NCI-H2081 (cell line): ENCODE measurements around the gene C9.
"Not testable (repeated sequence)": the region's sequence is repeated elsewhere in the genome, so short reads cannot be mapped to it uniquely, and the experiment has no call there.

Source experiments
- DNase-seq, 2 experiments: peaks; one replicate each; lab custom pipeline; 2025; lab: John Stamatoyannopoulos, UW

The C9 gene

DNA sequence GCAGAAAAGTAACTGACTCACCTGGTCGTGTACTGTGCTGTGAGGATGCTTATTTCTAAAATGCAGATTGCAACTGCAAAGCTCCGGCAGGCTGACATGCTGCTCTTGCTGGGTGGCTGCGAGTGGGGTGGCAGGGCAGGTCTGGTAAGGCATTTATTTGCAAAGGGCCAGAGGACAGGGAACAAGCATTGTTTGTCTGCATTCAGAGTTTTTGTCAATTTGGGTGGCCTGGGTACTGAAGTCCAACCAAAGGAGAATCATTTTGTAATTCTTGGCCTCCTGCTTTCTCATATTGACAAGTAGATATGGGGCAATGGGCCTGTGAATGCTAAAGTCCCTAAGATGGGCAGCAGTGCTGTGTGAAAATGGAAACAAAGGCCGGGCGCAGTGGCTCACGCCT, at the start of gene C9:
Gene C9 (minus strand): TSS at position 129 of the 400 bp plus-strand sequence. CDS start 31 bp downstream, at position 98.
- no peak for DNase-seq

DNA sequence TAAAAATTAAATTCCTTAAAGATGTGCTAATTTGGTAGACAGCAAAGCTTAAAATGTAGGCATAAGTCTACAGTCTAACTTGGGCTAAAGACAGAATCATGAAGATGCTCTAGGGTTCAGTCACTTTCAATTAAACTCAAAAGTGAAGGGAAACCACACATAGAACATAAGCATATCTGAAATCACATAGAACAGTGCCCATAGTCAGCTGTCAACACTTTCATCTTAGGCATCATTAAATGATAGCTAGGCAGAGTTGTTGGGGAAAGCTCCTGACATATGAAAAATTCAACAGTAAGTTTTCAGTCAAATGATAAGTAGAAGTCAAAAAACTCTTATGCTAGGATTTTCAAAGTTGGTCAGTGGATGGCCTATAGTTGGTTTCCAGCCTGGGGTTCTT, 49.5 kb upstream of the C9 start:
- no peak for DNase-seq

DNA sequence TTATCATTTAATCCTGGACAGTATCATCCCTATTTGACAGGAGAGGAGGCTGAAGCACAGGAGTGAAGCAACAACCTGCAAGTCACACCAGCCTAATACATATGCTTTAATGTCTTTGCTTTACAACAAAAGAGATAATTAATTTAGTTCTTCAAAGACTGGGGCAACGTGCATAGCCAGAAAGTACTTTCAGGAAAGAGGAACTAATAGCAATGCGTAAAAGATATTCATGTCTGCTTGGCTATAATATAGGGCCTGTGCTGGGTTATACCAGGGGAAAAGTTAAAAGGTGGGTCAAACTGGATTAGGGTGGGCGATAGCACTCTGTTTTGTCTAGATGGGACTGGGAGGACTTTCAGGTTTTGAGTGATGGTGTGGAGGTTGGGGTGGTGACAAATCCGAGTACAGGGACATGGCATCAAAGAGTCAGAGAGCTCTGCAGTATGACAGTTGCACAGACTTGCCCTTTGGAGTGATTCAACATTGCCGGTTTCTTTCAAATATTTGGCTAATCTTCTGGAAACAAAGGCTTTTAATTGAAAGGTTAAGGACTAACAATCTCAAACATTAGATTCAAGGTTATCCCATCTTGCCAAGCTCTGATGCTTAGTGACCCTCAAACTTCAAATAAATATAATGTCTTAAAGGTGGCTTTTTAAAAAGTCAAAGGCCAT, 48.6 kb upstream of the C9 start:
- no peak for DNase-seq

DNA sequence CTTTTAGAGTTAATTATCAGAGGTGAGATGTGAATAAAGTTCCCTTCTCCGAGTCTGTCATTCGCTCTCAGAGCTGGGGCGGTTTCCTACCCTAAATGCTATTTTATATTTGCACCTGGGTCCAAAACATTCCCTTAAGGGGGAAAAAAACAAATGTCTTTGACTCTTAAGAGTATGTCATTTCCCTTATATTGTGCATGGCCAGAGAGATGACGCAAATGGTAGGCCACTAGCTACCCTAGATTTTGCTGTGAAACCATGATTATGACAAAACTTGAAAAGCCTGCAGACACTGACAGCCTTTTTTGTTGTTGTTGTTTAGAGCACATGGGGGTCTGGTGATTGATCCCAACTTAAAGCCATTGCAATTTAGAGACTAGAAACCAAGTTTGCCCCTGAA, 47.7 kb upstream of the C9 start:
- DNase-seq: no peak

DNA sequence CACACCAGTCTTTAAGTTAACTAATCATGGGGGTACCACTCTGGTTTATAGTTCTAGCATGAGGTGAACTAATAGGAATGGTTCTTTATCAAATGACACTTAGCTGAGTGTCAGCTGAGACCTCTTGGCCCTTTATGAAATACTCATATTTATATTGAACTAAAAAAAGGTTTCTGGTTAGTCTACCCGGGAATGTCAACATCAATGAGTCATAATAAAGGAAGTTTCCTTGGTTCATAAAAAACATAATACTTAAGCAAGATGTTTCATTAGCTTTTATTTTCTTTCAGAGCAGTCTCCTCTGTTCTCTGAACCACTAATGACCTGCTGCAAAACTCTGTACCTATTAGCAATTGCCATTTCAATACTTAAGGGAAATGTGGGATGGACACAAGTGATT, 46.8 kb upstream of the C9 start:
- no peak for DNase-seq

DNA sequence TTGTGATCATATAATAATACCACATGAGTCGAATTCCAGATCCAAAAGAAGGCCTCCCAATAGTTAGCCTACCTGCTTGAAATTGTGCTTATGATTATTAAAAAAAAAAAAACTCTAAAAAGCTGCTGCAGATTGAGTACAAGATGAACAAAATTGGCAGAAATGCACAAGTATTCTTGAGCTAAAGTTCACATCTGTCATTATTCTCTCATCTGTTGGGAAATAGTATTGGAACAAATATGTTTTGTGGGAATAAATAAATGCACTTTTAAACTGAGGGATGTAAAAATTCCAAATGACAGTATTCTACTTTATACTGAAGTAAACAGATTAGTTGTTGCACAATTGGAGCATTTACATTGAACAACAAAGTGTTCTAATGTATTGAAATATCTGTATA, 44.7 kb upstream of the C9 start:
- no peak for DNase-seq

DNA sequence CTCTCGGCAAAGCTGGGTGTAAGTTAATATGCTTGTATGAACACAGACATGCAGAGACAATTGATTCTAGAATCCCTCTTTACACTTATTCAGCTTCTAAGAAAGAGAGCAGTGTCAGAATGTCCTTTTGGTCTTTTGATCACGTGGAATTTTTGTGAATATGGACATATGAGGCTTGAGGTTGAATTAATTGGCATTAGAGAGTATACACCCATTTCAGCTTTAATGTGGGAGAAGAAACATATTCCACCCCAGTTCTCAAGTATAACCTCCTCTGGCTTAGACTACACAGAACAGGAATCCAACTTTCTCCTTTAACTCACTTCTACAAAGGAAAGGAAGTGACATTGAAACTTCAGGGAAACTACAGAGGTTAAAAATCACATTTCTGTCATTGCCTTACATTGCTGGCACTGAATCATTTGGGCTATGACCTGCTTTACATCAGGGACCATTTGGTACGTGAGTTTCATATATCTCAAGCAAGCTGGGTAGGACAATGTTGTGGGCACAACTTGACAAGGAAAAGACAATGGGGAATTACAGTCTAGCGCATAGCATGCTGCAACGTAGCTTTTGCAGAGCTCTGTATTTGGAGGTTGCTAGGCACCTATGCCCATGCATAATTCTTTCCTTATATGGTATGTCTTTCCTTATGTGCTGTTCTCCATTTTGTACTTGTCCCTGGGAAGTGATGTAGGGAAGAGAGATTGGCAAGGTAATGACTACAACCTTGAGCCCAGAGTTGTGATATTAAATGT, 41.0 kb upstream of the C9 start:
- DNase-seq: no peak

DNA sequence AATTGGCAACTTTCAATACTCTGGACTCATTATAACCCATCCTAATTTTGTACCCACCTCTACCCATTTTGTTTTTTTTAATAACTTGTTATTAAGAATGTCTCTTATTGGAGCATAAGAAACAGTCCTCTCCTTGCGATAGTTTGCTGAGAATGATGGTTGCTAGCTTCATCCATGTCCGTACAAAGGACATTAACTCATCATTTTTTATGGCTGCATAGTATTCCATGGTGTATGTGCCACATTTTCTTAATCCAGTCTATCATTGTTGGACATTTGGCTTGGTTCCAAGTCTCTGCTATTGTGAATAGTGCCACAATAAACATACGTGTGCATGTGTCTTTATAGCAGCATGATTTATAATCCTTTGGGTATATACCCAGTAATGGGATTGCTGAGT, 39.5 kb upstream of the C9 start:
- not testable (repeated sequence) for DNase-seq

DNA sequence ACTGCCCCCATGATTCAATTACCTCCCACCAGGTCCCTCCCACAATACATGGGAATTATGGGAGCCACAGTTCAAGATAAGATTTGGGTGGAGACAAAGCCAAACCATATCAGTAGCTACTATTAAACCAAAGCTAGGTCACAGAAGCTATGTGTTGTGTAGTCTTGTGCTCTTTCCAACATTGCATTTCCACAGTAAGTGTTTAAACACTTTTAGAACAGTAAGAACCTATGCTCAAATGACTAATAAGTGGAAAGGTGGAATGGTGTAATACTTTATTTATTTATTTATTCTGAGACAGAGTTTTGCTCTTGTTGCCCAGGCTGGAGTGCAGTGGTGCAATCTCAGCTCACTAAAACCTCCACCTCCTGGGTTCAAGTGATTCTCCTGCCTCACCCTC, 37.8 kb upstream of the C9 start:
- not testable (repeated sequence) for DNase-seq

DNA sequence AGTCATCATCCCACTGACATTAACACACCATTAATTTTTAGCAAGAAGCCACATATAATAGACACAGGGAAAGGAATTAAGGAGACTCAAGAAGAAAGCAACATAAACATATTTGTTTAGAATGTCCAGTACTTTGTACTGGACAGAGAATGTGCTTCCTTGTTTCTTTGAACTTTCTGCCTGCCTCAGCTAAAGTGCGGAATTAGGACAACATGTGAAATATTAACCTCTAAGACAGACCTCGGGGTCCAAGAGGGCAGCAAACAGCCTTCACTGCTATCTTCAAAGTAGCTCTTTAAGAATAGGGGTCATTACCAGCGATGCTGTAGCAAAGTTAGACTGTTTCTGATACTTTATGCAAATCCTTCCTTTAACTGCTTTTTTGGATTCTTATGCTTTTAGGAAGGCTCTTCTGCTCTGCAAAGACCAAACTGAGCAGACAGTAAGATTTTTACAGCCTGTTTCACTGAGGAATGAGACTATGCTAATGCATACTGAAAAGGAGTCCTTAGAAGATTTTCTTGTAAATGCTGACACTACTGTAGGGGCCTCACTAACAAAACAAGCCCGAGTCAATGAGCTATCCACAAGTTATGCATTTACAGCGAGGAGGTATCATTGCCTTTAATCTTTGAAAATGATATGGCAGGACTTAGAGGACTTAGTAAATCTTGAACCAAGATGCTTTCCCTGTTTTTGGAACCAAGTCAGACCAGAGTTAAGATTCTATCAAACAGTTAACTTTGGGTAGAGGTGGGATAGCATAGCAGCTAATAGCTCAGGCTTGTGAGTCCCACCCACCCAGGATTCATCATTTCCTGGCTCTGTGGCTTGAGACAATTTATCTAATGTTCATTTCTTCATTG, 36.7 kb upstream of the C9 start:
- no peak for DNase-seq

DNA sequence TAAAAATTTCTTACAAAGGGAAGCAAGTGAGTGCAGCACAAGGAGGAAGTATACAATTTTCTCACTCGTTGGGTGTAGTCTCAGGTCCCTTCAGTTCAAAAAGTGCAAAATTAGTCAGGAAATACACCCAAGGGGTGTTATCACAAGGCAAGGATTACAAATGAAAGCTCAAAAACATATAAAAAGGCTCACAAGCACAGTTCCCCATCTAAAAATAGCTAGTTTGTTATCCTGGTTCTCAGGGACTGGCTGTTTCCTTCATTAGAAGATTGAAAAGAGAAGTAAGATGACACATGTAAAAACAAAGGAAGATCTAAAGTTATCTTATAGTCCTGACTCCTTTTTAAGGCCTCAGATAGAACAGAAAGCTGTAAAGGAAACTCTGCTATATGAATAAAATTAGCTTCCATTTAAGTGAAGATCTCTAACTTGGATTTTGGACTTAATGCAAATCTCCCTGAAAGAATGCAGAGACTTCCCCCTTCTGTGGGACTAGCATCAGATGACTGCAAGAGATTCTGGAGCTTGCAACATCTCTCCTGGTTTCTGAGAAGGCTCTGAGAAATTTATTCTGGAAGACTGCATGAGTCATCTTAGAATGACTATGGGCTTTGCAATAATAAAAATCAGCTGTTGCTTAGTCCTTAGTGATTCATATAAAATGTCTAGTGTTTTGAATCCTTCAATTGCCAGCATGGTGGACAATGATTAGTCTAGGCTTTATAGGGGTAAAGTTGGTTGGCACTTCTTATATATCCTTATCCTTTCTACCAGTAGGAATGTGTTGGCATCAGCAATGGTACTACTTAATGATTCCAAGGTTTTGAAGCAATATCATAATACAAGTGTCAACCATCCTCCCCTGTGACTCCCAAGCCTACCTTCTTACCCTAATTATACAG, 35.1 kb upstream of the C9 start:
- no peak for DNase-seq

DNA sequence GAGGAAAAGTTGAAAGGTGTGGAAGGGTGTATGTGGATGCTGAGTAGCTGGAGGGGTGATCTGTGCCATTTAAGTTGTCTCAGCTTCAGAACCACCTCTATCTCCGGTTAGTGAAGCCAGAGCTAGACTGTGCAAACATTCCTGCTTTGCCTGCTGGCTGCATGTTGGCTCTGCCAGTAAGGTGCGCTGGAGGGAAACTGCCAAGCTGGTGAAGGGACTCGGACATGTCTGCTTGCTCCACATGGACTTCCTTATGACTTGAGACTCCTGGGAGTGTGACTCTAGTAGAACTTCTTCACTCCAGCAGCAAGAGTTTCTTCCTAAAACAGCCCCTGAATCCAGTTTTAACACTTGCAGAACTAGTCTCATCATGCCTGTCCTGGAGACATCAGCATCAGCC, 32.5 kb upstream of the C9 start:
- DNase-seq: no peak

DNA sequence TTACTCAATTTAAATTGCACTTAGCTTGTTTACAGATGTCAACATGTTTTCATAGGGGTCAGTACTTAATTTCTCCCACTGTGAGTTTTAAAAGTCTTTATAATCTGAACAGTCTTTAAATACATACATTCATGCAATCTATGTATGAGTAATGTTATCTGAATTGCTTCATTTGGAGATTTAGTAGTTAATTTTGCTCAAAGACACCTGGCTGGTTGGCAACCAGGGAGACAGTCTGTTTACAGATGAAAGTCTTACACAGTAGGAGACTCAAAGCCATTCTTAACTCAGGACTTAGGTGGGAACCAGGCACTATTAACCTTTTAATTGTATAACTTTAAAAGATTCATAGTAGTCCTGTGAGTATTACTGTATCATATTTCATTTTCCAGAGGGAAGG, 31.2 kb upstream of the C9 start:
- no peak for DNase-seq

DNA sequence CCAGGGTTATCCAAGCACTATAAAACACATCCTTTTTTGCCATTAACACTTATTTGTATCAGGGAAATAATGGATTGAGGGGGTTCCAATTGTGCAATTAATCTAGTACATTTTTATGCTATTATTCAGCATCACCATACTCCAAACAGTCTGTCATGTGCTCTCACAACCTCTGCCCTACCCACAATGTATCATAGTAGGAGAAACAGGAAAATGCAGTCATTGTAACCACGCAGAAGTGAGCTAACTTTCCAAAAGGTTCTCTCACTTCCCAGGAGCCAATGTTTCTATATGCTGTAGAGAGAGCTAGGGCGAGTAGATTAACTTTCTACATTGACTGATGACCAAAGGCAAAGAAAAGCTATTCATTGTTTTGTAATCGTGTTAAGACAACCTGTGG, 30.7 kb upstream of the C9 start:
- DNase-seq: no peak

DNA sequence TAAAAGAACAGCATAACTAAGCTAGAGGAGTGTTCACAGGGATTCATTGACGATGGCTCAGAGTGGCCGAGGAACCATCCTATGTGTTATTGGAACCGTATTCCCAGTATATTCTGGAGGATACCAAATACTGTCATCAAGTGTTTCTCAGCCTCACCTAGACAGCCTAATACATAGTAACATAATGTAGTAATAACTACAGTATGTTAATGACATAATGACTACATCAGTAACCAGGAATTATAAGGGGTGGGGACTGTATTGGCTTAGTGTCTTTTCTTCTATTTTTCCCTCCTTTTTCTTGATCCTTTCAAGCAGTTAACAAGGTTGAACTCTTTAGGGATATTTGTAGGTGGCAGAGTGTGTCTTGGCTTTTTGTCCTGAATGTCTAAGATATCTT, 26.6 kb upstream of the C9 start:
- DNase-seq: no peak

DNA sequence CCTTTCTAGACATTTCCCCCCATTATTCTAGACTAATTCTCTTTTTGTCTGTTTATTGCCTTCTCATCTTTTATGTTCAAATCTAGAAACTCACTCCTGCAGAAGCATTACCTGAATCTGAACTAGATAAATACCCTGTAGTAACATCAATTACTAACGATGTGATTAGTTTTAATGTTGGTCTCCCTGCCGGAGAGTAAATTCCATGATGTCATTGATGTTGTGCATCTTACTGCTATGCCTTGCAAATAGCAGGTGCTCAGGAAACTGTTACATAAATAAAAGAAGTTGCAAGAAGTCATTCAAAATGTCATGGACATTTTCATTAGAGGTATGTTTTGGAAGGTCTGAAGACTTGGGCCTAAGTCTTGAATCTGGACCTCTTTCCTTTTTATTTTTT, 23.0 kb upstream of the C9 start:
- no peak for DNase-seq

DNA sequence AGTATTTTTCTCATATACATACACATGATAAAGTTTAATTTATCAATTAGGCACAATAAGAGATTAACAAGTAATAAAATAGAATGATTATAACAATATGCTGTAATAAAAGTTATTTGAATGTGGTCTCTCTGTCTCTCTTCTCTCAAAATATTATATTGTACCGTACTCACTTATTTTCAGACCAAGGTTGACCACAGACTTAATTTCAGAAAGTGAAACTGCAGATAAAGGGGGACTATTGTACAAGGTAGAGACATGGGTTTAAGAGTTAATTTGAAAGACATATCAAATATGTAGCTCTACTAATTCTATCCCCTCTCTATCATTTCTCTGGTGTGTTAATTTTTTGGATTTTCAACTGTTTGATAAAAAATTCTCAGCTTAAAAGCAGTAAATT, 20.0 kb upstream of the C9 start:
- DNase-seq: no peak

DNA sequence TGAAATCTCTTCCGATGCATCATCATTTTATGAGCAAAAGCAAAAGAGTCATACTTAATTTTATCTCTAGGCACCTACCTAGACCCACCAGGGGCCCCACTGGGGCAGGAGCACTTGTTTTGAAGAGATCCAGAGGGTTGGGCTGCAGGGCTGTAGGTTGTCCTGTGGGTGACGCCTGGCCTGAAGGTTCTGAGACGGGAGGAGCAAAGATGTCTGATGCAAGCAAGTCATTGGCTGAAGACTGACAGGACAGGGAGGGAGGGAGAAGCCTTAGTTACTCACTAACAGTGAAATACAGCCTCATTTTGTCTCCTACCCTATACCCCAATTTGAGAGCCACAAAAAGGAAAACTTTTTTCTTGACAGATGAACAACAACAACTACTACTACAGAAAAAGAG, 17.1 kb upstream of the C9 start:
- no peak for DNase-seq

DNA sequence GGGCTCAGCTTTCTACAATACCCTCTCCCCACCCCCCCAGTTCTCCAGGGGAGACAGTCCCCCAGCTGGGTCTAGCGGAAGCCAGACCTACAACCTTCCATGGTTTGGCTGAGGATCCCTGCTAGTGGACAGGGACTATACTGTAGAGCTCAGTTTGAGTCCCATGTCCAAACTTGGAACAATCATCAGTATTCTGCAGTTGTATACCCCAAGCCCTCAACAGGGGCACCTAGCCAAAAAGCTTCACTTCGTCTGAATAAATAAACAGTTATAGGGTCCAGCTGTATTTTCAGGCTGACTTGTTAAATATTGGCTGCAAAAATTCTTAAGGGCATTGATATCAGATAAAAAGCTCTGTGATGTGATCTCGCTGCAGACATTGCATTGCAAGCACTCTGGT, 15.4 kb upstream of the C9 start:
- no peak for DNase-seq

DNA sequence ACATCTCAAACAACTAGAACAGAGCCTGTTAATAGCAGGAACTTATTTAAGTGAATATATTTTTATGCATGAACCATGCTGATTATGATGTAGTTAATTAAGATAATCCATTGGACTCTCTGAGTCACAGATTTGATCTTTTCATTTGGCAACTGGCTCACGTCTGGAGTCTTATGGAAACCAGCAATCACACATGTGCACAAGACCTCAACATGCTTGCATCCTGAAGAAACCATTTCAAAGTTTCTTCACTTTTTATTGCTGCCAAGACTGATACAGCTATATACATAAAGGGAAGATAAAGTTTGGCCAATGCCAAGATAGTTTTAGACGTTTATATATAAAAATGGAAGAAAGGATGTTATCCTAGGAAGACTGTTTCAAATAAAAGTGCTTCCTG, 13.3 kb upstream of the C9 start:
- DNase-seq: no peak

DNA sequence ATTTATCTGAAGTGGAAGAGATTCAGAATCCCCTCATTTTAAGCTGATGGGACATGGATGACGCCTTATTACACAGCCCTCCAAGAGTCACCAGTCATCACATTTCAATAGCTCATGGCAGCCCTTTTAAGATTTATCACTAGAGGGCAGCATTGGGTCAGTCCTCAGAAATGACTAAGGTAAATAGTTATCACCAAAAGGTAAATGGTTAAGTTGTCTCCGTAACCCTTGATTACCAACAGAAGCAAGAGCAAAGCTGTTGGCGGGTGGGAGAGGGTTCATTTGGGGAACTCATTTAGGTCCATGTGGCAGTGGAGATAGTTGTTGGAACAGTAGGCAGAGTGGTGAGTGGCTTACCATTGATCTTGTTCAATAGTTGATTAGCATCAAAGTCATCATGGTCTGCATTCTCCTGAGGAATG, 12.0 kb upstream of the C9 start:
- peak; percentile 70 to 79 for DNase-seq

DNA sequence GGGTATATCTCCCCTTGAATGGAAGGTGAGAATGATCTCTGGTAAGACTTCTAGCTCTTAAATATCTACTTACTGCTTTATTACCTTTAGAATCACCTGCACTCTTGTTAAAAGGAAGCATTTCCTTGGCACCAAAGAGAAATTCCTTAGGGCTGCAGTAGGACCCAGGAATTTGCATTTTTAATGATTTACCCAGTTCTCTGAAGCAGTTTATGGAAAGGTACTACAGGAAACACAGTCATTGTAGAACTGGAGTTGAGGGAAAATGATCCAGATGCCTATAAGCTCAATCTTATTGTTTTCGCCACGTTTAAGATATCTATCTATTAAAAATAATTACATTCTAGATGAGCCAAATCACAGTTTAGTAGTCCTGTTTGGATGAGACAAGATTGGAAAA, 9.5 kb upstream of the C9 start:
- DNase-seq: no peak
